Right lobe of liver (tissue), 6 donors: ENCODE data around the gene LMAN1. TPM values are rescaled to one million over a fixed set of nuclear protein-coding genes. Genes with fewer than 3 reads are reported as not detected.

Source experiments
- ATAC-seq, 4 donors: fragments of 200-7000 bp; cut with Tn5 transposase; one replicate each; pipeline ENCODE4 v1.9.1; 2020; ENCODE audit warnings: mild to moderate bottlenecking in 4 of 4, moderate library complexity in 4 of 4
- DNase-seq, 3 donors: peaks; one replicate each; pipeline ENCODE4 v3.0.0-alpha.2; 2020
- H3K27ac ChIP-seq, 3 donors: fragments of 200-600 bp; one replicate each; pipeline ENCODE4 v1.8.0; 2022
- H3K27me3 ChIP-seq, 2 donors: fragments of 200-600 bp; one replicate each; pipeline ENCODE4 v1.8.0; 2022
- H3K36me3 ChIP-seq, 4 donors: fragments of 200-600 bp; sonication (generic) in 1 of 4; one replicate each; pipeline versions ENCODE4 v1.5.1 to v1.8.0; 2017 to 2022; ENCODE audit warnings: control low read depth in 1 of 4
- H3K4me1 ChIP-seq, 4 donors: fragments of 200-600 bp; sonication (generic) in 1 of 4; one replicate each; pipeline versions ENCODE4 v1.5.1 to v1.8.0; 2017 to 2022; ENCODE audit warnings: control low read depth in 1 of 4
- H3K4me3 ChIP-seq, 3 donors: fragments of 200-600 bp; one replicate each; pipeline ENCODE4 v1.8.0; 2022
- H3K9me3 ChIP-seq, 4 donors: fragments of 200-600 bp; sonication (generic) in 1 of 4; one replicate each; pipeline versions ENCODE4 v1.5.1 to v1.8.0; 2017 to 2022; ENCODE audit warnings: control low read depth in 1 of 4
- POLR2A ChIP-seq: fragments of 450-650 bp; IDR thresholded peaks from one replicate; pipeline ENCODE4 v1.6.1; 2017; ENCODE audit warnings: antibody characterized with exemption, mild to moderate bottlenecking
- WGBS: methylation state at CpG from one replicate; pipeline ENCODE4 v1.1.6; 2018; ENCODE audit warnings: low coverage, low lambda C conversion rate; ENCODE audit not compliant: insufficient coverage; ENCODE audit errors: missing lambda C conversion rate; 5-methylcytosine and 5-hydroxymethylcytosine counted together
- intact Hi-C, 2 donors: fragments of 100-400 bp; cut with DNase I; formaldehyde crosslinking; loops; one replicate each; pipeline versions ENCODE4 v1.11.2 to v1.14.1; 2022
- total RNA-seq, 6 experiments: library from RNA; depleted of rRNA in 2 of 6; stranded (reverse); fragments of >200 nt in 2 of 6; fragmentation: NEBNext Ultra II Directional in 3 of 6; extraction: Animal tissue kit (Norgen Biotek cat#: 25700) in 3 of 6; gene quantifications; one replicate each; pipeline versions ENCODE4 v1.1.0 to v1.2.4, GENCODE V29; 2016 to 2023
- TF ChIP-seq, protein P1 (sequence below), 4 donors: fragments of 200-600 bp in 3 of 4; fragments of 450-650 bp in 1 of 4; IDR thresholded peaks; one replicate each; pipeline versions ENCODE4 v1.5.1 to v1.8.0; 2016 to 2022; ENCODE audit warnings: antibody characterized with exemption in 4 of 4, mild to moderate bottlenecking in 2 of 4
- donor health status: DM: no; HTN: yes; CAD: no.
- donor health status: DM: no; HTN: no; CAD: no.
- donor health status: DM: no; HTN: no; CAD: no.
- donor health status: DM: no; HTN: yes; CAD: no.
- donor health status: DM: no; HTN: yes; CAD: no.

LMAN1 gene
- total RNA-seq, 6 experiments from 2014 or later, result 67.8 to 136 (median 108) TPM

- Histone ChIP-seq H3K27me3 (peaks cover 0 to 13% of the 10 kb centered on the region in 2 donors), H3K4me1 (peaks cover 0 to 1% (median 0%) of the 10 kb centered on the region in 4 donors), H3K9me3 (no peaks in the 10 kb centered on the region), H3K27ac (no peak overlapping the region), H3K4me3 (no peak overlapping the region), H3K36me3 (no peaks in the 10 kb centered on the region)
- DNase-seq, result no peak
- no peak for ATAC-seq
- 56% methylated on average over 5 of the region's 5 CpGs for WGBS
- TF ChIP-seq, protein P1, sequence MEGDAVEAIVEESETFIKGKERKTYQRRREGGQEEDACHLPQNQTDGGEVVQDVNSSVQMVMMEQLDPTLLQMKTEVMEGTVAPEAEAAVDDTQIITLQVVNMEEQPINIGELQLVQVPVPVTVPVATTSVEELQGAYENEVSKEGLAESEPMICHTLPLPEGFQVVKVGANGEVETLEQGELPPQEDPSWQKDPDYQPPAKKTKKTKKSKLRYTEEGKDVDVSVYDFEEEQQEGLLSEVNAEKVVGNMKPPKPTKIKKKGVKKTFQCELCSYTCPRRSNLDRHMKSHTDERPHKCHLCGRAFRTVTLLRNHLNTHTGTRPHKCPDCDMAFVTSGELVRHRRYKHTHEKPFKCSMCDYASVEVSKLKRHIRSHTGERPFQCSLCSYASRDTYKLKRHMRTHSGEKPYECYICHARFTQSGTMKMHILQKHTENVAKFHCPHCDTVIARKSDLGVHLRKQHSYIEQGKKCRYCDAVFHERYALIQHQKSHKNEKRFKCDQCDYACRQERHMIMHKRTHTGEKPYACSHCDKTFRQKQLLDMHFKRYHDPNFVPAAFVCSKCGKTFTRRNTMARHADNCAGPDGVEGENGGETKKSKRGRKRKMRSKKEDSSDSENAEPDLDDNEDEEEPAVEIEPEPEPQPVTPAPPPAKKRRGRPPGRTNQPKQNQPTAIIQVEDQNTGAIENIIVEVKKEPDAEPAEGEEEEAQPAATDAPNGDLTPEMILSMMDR (IDR thresholded peaks at IDR 0.05), result no peak
- no peak for TF ChIP-seq POLR2A
- intact Hi-C loops, result no loop called here
Measured at GRCh38 chr18:59278793-59279192, 80.3 kb downstream of the LMAN1 start.

Other genes starting within 250 kb of the LMAN1 start
- 100 to 1,000 TPM in 1 of 6 experiments, 10 to 100 TPM in 5; 46.7 to 104 (median 85.3) TPM for gene SEC11C, start 219.4 kb downstream of the LMAN1 start, total RNA-seq
- not detected for gene GRP, start 139.1 kb downstream of the LMAN1 start, total RNA-seq
- gene RAX, start 85.8 kb downstream of the LMAN1 start, total RNA-seq, result not detected
- under 1 TPM in 1 of 6 experiments, not detected in 5; 0.10 TPM for gene CPLX4, start 40.6 kb downstream of the LMAN1 start, total RNA-seq